GM19193 (cell line): Measurements from ENCODE around the gene PISD.

Source experiments
- POLR2A ChIP-seq: IDR thresholded peaks from 4 replicates; pipeline ENCODE4 v1.6.1; 2011; ENCODE audit not compliant: insufficient read depth, insufficient read length; ENCODE audit errors: extremely low read depth

The PISD gene

DNA sequence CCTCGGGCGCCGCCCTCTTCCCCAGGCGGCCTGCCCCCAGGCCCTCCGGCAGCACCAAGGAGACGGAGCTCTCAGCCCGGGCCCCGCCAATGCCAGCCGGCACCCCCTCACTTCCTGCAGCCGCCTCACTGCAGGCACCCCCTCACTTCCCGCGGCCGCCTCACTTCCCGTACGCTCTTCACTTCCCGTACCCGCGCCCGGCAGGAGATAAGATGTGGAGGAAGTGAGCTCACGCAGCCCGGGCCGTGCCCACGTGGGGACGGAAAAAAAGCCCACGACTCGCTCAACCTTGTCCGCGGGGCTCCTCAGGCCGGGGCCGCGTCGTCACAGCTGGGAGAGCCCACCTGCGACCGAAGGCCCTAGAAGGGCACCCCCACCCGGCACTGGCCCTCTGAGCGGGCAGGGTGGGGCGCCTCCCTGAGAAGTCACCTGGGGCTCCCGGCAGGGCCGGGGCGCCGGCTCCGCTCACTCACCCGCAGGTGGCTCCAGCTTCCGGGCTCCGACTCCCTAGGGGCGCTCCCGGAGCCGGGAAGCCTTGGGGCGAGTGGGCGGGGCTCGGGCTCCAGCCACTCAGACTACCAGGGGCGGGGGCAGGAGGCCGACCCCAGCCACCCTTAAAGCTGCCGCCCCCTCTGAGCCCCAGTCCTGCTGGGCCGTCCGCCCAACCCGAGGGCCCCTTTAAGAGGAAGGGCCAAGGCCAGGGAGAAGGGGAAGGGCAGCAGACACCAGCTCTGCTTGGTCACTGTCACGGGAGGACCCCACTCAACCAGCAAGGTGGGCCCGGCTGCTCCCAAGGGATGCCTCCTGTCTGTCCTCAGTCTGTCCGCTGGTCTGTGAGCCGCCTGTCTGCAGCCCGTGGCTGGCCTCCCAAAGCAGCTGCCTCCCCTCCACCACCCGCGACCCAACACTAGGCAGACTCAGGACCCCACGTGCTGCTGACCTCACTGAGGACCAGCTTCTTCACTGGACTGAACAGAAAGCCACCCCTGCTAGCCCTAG is 31.4 kb downstream of the PISD start:
- no peak for TF ChIP-seq POLR2A

GRCh38 chr22:31629741-31630184 is 32.3 kb downstream of the PISD start:
- TF ChIP-seq POLR2A, result no peak

DNA sequence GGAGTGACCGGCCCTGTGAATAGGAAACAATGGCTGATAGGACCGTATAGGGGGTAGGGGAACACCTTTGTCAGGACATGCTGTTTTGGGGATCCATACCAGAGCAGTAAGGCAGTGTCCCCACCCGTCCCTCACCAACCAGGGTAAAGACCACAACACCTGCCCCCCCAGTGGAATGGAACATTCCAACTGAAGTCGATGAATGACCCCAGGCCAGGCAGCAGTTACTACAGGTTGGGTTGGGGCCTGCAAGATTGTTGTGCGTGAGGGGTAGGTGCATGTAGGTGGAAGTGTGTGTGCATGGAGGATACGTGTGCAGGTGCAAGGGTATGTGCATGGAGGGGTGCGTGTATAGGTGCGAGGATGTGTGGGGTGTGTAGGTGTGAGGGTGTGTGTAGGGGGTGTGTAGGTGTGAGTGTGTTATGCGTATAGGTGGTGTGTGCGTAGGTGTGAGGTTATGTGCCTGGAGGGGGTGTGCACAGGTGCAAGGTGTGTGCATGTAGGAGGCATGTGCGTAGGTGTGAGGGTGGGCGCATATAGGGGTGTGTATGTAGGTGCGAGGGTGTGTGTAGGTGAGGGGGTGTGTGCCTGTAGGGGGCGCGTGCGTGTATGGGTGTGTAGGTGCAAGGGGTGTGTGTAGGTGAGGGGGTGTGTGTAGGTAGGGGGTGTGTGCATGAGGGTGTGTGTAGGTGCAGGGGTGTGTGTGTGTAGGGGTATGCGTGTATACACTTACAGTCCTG is 32.9 kb downstream of the PISD start:
- no peak for TF ChIP-seq POLR2A

DNA sequence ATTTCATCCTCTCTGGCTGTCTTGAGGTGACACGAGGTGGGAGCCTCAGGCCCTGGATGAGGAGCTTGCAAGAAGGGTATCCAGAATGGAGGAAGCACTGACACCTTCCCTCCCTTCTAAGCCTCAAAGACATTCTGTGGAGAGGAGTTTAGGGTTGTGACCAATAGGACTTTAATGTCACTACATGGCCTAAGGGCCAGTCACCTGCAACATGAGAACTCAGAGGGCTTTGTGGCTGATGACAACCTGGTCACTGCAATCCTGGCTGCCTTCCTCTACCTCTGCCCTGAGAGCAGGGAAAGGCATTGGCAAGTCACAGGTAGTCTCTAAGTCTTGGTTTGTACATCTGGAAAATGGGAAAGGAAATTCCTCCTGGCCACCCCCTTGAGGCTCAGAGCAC is 33.7 kb downstream of the PISD start:
- no peak for TF ChIP-seq POLR2A

DNA sequence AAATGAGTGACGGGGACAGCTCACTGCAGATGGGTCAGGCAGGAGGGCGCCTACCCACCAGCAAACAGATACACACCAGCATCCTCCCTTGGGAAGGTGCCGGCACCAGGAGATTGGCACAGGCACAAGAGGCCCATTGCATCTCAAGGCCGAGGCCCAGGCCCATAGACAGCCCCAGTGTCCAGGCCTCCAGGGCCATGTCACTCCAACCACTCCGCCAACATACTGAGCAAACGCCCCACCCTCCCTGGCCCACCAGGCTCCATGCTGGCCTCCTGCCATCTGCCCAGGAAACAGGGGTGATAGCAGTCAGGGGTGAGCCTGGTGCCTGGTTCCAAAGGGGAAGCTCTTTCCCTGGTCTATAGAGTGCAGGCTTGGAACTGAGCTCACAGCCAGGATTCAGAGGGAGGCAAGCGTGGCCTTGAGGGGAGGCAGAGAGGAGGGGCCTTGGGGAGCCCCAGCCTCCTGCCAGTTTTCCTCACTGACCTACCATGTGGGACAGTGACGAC is 34.7 kb downstream of the PISD start:
- TF ChIP-seq POLR2A, result no peak

DNA sequence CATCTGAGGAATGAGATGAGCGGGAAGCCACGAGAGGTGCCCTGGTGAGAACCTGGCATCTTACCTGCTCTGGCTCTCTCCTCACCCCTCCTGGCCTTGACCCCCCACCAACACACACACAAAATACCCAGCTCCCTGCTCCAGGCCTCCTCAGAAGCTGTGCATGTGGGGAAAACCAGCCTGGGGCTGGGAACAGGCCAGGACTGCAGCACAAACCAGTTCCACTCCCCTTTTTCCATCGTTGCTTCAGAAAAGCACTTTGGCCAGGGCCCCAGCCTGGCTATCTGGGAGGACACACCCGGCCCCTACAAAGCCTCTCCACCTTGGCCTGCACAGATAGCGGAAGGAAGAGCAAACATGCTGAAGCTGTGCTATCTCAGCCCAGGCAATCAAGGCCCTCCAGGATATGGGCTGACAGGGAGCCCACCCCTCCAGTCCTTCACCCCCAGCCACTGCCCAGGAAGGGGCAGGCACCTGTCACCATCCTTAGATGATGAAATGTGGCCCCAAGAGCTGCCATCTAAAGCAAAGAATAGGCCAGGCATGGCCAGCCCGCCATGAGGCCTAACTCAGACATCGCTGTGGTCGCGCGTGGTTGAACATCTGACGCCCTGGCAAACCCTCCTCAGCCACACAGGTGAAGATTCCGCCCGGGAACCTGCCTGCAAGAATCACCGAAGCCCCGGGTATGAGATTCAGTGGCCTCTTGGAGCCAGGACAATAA is 35.4 kb downstream of the PISD start:
- no peak for TF ChIP-seq POLR2A

DNA sequence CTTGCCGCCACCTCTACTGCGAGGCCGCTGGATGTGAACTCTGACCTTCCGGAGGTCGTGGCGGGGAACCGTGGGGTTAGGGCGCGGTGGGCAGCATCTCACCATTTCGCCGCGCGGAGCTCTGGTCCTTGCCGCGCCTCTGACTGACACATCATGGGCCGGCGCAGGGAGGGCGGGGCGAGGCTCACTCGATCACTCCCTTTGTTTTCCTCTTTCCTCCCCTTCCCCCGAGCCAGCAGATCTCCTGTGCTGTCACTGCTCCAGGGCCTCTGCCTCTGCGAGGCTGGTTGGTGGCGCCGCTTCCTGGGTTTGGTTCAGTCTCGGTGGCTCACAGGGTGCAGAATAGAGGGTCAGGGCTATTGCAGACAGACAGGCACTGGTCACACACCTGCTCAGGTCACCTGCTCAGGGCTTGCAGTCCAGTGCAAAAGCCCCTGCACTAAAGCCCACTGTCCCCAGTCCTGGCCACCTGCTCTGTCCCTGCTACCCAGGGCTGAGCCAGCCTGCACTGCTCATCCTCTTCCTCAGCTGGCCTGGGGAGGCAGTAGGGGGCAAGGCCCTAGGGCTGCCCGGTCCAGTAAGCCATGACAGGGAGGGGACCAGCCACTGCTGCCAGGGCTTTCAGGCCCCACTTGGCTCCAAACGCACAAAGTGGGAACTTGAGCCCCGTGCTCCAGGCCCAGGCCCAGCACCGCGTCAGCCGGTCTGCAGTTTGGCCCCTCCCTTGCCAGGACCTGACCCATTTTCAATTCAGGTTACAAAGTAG is 36.2 kb downstream of the PISD start:
- TF ChIP-seq POLR2A, result no peak

- no peak for TF ChIP-seq POLR2A
Measured at GRCh38 chr22:31625257-31625640, 36.8 kb downstream of the PISD start.

GRCh38 chr22:31623592-31624304 is 38.3 kb downstream of the PISD start:
- TF ChIP-seq POLR2A, result no peak

DNA sequence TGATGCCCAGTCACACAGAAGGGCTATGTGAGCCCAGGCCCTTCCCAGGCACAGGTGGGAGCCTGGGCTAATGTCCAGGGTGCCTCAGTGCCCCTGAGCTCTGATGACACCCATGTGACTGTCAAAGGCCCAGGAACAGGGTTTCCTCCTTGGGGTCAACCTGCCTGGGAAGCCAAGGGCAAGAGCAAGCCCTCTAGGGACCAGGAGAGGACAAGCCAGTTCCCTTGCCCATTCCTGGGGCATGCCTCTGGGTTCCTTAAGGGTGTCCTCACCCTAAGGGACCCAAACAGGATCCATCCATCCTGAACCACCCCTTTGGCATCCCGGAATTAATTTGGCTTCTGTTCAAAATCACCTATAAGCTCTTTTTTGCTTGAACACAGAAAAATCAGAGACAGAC is 39.0 kb downstream of the PISD start:
- TF ChIP-seq POLR2A, result no peak

- no peak for TF ChIP-seq POLR2A
Measured at GRCh38 chr22:31621507-31622124, 40.4 kb downstream of the PISD start.

DNA sequence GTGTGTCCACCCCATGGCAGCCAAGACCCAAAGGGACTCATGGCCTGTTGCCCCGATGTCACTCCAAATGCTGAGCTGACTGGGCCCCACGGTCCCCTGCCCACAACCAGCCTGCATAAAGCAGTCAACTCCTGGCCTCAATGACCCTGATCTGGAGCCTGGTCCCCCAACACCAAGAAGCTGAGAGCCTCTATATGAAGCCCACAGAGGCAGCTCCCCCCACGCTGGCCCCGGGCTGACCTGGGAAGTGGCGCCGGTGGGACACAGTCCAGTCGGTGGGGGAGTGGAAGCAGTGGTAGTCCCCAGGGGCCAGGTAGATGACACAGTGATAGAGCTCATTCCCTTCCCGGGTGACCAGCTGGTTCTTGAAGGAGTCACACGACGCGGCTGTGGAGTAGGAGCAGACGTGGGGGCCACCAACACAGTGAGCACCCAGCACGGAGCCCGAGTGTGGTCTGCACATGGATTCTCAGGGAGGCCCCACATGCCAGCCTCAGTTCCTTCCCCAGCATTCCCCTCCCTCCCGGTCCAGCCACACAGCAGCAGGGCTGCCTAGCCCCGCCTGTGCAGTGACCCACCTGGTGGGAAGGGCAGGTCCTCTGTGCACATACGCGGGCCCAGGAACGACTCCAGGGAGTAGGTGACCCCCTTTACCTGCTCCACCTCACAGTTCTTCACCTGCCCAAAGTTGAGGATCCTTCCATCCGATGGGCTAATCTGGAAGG is 41.1 kb downstream of the PISD start:
- no peak for TF ChIP-seq POLR2A
